IMR-90 (cell line): ENCODE measurements around the gene TRPC4. TPM values are rescaled to one million over a fixed set of nuclear protein-coding genes. Genes with fewer than 3 reads are reported as not detected.

Experiments used
- ATAC-seq: fragments of 200-7000 bp; cut with Tn5 transposase; 2 replicates; pipeline ENCODE4 v1.9.1; 2020; ENCODE audit warnings: low read depth, mild to moderate bottlenecking, moderate library complexity
- BruUV-seq: library from RNA; stranded (reverse); fragments of 400-500 nt; replicated peaks from 2 replicates; lab custom pipeline; 2021; lab: Mats Ljungman, UMichigan
- CTCF ChIA-PET: fragments of 300-600 bp; formaldehyde crosslinking; extraction: SDS; loops from one replicate; lab custom pipeline; 2021; ENCODE audit warnings: antibody characterized with exemption; lab: Yijun Ruan, JAX
- POLR2A ChIA-PET: fragments of 300-600 bp; sonication (Branson Sonifier 250); formaldehyde crosslinking; loops from one replicate; lab custom pipeline; 2022; ENCODE audit warnings: antibody characterized with exemption; ENCODE audit not compliant: unreplicated experiment; lab: Charles Lee
- DNase-seq: peaks from one replicate; pipeline ENCODE4 v3.0.0; 2013
- H2AFZ ChIP-seq: replicated peaks from 2 replicates; pipeline ENCODE3; 2013; ENCODE audit warnings: low read length, mild to moderate bottlenecking; ENCODE audit not compliant: poor library complexity
- H2AK5ac ChIP-seq: 2 replicates; pipeline ENCODE4 v1.6.1; 2013; ENCODE audit warnings: low read depth, low read length, inconsistent platforms
- H2AK9ac ChIP-seq: replicated peaks from 2 replicates; pipeline ENCODE3; 2013; ENCODE audit warnings: mild to moderate bottlenecking, low read depth, low read length, moderate library complexity; ENCODE audit not compliant: poor library complexity
- H2BK120ac ChIP-seq: 2 replicates; pipeline ENCODE4 v1.6.1; 2013; ENCODE audit warnings: low read depth, low read length, inconsistent platforms
- H2BK15ac ChIP-seq: 3 replicates; pipeline ENCODE4 v1.6.1; 2013; ENCODE audit warnings: low read depth, low read length, inconsistent platforms
- H2BK20ac ChIP-seq: 2 replicates; pipeline ENCODE4 v1.6.1; 2013; ENCODE audit warnings: low read depth, mild to moderate bottlenecking, inconsistent platforms, low read length, moderate library complexity
- H2BK5ac ChIP-seq: 2 replicates; pipeline ENCODE4 v1.6.1; 2013; ENCODE audit warnings: mild to moderate bottlenecking, low read depth, low read length, inconsistent platforms; ENCODE audit not compliant: poor library complexity, severe bottlenecking
- H3K14ac ChIP-seq: replicated peaks from 2 replicates; pipeline ENCODE4 v1.6.1; 2013; ENCODE audit warnings: low read depth, low read length, inconsistent platforms
- H3K18ac ChIP-seq: 2 replicates; pipeline ENCODE4 v1.6.1; 2013; ENCODE audit warnings: low read depth, low read length, control low read depth
- H3K23ac ChIP-seq: 2 replicates; pipeline ENCODE4 v1.6.1; 2013; ENCODE audit warnings: low read depth, low read length, inconsistent platforms
- H3K27ac ChIP-seq: 2 replicates; pipeline ENCODE4 v1.5.1; 2013; ENCODE audit warnings: mild to moderate bottlenecking, control low read depth, low read length; ENCODE audit not compliant: insufficient read depth
- H3K27me3 ChIP-seq: 2 replicates; pipeline ENCODE4 v1.6.1; 2013; ENCODE audit warnings: low read length; ENCODE audit not compliant: control insufficient read depth, insufficient read depth
- H3K36me3 ChIP-seq: 2 replicates; pipeline ENCODE4 v1.6.1; 2013; ENCODE audit warnings: low read length, mixed read lengths; ENCODE audit not compliant: control insufficient read depth, insufficient read depth
- H3K4ac ChIP-seq: 2 replicates; pipeline ENCODE4 v1.6.1; 2013; ENCODE audit warnings: low read depth, low read length, inconsistent platforms
- H3K4me1 ChIP-seq: 2 replicates; pipeline ENCODE4 v1.6.1; 2013; ENCODE audit warnings: low read length, mixed read lengths; ENCODE audit not compliant: control insufficient read depth, insufficient read depth
- H3K4me2 ChIP-seq: 2 replicates; pipeline ENCODE4 v1.6.1; 2013; ENCODE audit warnings: low read depth, mild to moderate bottlenecking, control low read depth, low read length, moderate library complexity
- H3K4me3 ChIP-seq: 2 replicates; pipeline ENCODE4 v1.5.1; 2013; ENCODE audit warnings: low read depth, mild to moderate bottlenecking, control low read depth, low read length, moderate library complexity; ENCODE audit not compliant: insufficient read depth
- H3K56ac ChIP-seq: 2 replicates; pipeline ENCODE4 v1.6.1; 2013; ENCODE audit warnings: low read length, inconsistent platforms; ENCODE audit not compliant: insufficient read depth; ENCODE audit errors: extremely low read depth
- H3K79me1 ChIP-seq, 2 experiments: 2 replicates each; pipeline ENCODE4 v1.6.1; 2013; ENCODE audit warnings: low read length in 2 of 2, inconsistent platforms in 1 of 2, low read depth in 1 of 2
- H3K9ac ChIP-seq: 2 replicates; pipeline ENCODE4 v1.6.1; 2013; ENCODE audit warnings: low read depth, low read length, control low read depth
- H3K9me1 ChIP-seq: 2 replicates; pipeline ENCODE4 v1.6.1; 2013; ENCODE audit warnings: low read length, inconsistent platforms; ENCODE audit not compliant: insufficient read depth
- H3K9me3 ChIP-seq: 2 replicates; pipeline ENCODE4 v1.6.1; 2013; ENCODE audit warnings: low read length; ENCODE audit not compliant: control insufficient read depth, insufficient read depth
- H4K20me1 ChIP-seq: 2 replicates; pipeline ENCODE4 v1.6.1; 2013; ENCODE audit warnings: low read length, inconsistent platforms; ENCODE audit not compliant: insufficient read depth
- H4K5ac ChIP-seq: 2 replicates; pipeline ENCODE4 v1.6.1; 2013; ENCODE audit warnings: mild to moderate bottlenecking, low read depth, low read length, control low read depth
- H4K8ac ChIP-seq, 2 experiments: 2 replicates each; pipeline ENCODE4 v1.6.1; 2013; ENCODE audit warnings: low read depth in 2 of 2, low read length in 2 of 2, control low read depth in 1 of 2, inconsistent platforms in 1 of 2
- H4K91ac ChIP-seq: 2 replicates; pipeline ENCODE4 v1.6.1; 2013; ENCODE audit warnings: low read depth, low read length, inconsistent platforms; ENCODE audit not compliant: insufficient read depth
- CEBPB ChIP-seq: IDR thresholded peaks from 2 replicates; pipeline ENCODE4 v1.6.1; 2012; ENCODE audit warnings: low read depth, low read length, improper control_type of control experiment
- FOS ChIP-seq: fragments of 150-350 bp; IDR thresholded peaks from 2 replicates; pipeline ENCODE4 v1.6.1; 2016; ENCODE audit warnings: low read depth, low read length
- MXI1 ChIP-seq: IDR thresholded peaks from 2 replicates; pipeline ENCODE4 v1.6.1; 2012; ENCODE audit warnings: low read depth, mild to moderate bottlenecking, low read length, moderate library complexity, borderline replicate concordance
- SMC3 ChIP-seq: fragments of 150-350 bp; IDR thresholded peaks from 2 replicates; pipeline ENCODE4 v1.6.1; 2016; ENCODE audit warnings: low read depth, mild to moderate bottlenecking, antibody characterized with exemption, low read length, moderate library complexity
- WGBS, 2 experiments: methylation state at CpG; one replicate each; pipeline versions ENCODE4 v1.1.5 to v1.1.7; 2013; ENCODE audit warnings: missing lambda C conversion rate in 2 of 2; ENCODE audit not compliant: insufficient read length in 1 of 2; ENCODE audit errors: extremely low coverage in 2 of 2; 5-methylcytosine and 5-hydroxymethylcytosine counted together
- dilution Hi-C: fragments of 300-500 bp; cut with HindIII; formaldehyde crosslinking; loops from one replicate; pipeline ENCODE4 v1.14.3; 2018; ENCODE audit warnings: low sequenced_read_pairs; ENCODE audit not compliant: unreplicated experiment
- in situ Hi-C: fragments of 300-500 bp; cut with MboI; formaldehyde crosslinking; loops from 3 replicates; pipeline ENCODE4 v1.14.3; 2019; ENCODE audit warnings: low sequenced_read_pairs, inconsistent platforms, mixed read lengths
- intact Hi-C: fragments of 100-400 bp; cut with micrococcal nuclease; formaldehyde crosslinking; loops from 2 replicates; pipeline ENCODE4 v1.10.0; 2022
- polyA plus RNA-seq, 3 experiments: library from polyadenylated mRNA; depleted of rRNA; stranded (reverse); fragments of >200 nt; gene quantifications; 2 replicates each; pipeline ENCODE4 v1.2.3, GENCODE V29; 2012; ENCODE audit warnings: low replicate concordance in 1 of 3
- total RNA-seq: library from RNA; depleted of rRNA; stranded (reverse); fragments of >200 nt; gene quantifications from 2 replicates; pipeline ENCODE4 v1.2.3, GENCODE V29; 2012

The TRPC4 gene
- total and polyA plus RNA-seq, 2 of the 4 experiments (the other 2 are of a cell fraction): 1.9 to 5.2 TPM

DNA sequence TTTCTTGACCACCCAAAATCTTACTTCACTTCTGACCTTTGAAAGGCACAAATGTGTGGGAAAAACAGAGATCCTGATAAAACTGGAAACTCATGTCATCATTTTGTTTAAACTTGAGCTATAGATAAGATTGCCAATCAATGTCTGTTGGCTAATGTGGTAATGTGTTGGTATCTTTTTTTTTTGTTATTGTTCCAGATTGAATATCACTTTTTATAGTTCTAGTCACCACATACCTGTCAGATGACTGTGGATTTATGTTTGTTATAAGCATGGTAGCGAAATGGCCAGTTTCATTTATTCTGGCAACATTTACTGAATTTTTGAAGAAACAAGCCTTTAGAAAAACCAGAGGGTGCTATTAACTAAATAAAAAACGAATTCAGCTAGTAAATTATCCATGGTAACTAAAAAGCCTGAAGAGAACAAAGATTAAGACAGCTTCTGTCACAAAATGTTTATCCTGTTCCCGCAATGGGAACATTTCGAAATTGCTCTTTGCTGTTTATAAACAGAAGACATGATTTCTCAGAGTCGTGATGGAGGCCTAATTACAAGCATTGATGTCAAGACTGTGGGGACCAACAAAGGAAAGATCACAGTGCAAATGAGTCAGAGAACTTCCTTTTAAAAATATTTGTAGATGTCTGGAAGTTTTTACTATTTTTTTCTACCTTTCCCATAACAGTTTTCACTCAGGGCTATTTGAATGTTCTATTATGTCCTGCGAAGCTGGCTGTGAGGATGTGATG lies 188.1 kb downstream of the TRPC4 start:
- Histone ChIP-seq H2BK120ac (peak overlapping the region; percentile 53), H3K23ac (peak overlapping the region; percentile 21), H3K9ac (no peak overlapping the region), H3K56ac (0 out of 2 replicates have a peak overlapping the region, but pooled peaks have one; percentile 8), H2BK15ac (0 out of 3 replicates have a peak overlapping the region, but pooled peaks have one; percentile 39), H3K4me3 (no peak overlapping the region), H3K9me3 (no peaks in the 10 kb centered on the region), H3K36me3 (no peaks in the 10 kb centered on the region), H3K4me1 (peaks cover 11% of the 10 kb centered on the region), H3K9me1 (no peaks in the 10 kb centered on the region), H4K91ac (peak overlapping the region; percentile 21; the same call in 1 of the 2 replicates), H3K4me2 (peak overlapping the region; percentile 87; the same call in 1 of the 2 replicates), H4K20me1 (no peaks in the 10 kb centered on the region), H4K8ac (peak overlapping the region; percentile 10 to 75; a peak in 2 of 4 replicates), H3K27ac (peak overlapping the region; percentile 22), H2AK5ac (no peak overlapping the region), H3K18ac (peak overlapping the region; percentile 98; the same call in 1 of the 2 replicates), H4K5ac (peak overlapping the region; percentile 94), H3K79me1 (no peaks in the 10 kb centered on the region), H3K27me3 (no peaks in the 10 kb centered on the region), H2AK9ac (no peak overlapping the region), H3K14ac (peak overlapping the region; percentile 41; the same call in 1 of the 2 replicates), H2BK20ac (peak overlapping the region; percentile 51), H3K4ac (peak overlapping the region; percentile 59; the same call in 1 of the 2 replicates), H2BK5ac (peak overlapping the region; percentile 82), H2AFZ (no peak overlapping the region)
- no CpG with 5 or more reads among the region's 6 CpGs for WGBS, 2 experiments
- dilution Hi-C loops (no loop called here), intact Hi-C loops (no loop called here), in situ Hi-C loops (no loop called here)
- BruUV-seq: no TSS peak
- peak; percentile 60 for ATAC-seq
- CTCF ChIA-PET: no interaction called here
- POLR2A ChIA-PET: no interaction called here
- DNase-seq: peak; percentile 94
- TF ChIP-seq CEBPB (peak; percentile 87), MXI1 (no peak), FOS (peak; percentile 66; the same call in 1 of the 2 replicates), SMC3 (no peak)
